Epithelial cell of esophagus (primary cell): ENCODE measurements around the gene RFWD3.

ENCODE experiments used
- DNase-seq: peaks from one replicate; pipeline ENCODE4 v3.0.0; 2010; ENCODE audit warnings: low read depth
- H3K4me3 ChIP-seq: 2 replicates; pipeline ENCODE4 v1.5.1; 2011; ENCODE audit warnings: mild to moderate bottlenecking, low read length, control low read depth
- TF ChIP-seq, protein P1 (sequence below): IDR thresholded peaks from 2 replicates; pipeline ENCODE4 v1.5.1; 2011; ENCODE audit warnings: low read depth, mild to moderate bottlenecking, low read length, control low read depth, inconsistent platforms; ENCODE audit not compliant: insufficient read depth; ENCODE audit errors: missing control alignments

RFWD3 gene

DNA sequence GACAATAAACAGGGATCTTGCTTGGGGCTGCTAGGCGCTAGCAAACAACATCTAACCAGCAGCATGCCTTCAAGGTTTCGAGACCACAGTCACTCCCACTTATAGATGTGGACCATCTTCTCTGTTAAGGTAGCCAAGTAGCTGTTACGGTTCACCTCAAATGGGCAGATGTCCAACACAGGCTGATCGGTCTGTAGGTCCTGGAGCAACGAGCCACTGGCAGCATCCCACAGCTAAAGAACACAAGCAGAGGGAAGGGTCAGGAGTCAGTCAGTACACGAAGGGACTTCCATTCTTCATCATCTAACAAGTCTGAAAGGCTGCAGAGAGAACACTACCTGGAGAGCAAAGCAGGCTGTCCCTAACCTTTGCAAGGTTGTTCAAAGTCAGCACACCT lies 42.8 kb downstream of the RFWD3 start:
- no peak for DNase-seq
- TF ChIP-seq, protein P1, sequence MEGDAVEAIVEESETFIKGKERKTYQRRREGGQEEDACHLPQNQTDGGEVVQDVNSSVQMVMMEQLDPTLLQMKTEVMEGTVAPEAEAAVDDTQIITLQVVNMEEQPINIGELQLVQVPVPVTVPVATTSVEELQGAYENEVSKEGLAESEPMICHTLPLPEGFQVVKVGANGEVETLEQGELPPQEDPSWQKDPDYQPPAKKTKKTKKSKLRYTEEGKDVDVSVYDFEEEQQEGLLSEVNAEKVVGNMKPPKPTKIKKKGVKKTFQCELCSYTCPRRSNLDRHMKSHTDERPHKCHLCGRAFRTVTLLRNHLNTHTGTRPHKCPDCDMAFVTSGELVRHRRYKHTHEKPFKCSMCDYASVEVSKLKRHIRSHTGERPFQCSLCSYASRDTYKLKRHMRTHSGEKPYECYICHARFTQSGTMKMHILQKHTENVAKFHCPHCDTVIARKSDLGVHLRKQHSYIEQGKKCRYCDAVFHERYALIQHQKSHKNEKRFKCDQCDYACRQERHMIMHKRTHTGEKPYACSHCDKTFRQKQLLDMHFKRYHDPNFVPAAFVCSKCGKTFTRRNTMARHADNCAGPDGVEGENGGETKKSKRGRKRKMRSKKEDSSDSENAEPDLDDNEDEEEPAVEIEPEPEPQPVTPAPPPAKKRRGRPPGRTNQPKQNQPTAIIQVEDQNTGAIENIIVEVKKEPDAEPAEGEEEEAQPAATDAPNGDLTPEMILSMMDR = no peak
- no peak overlapping the region for H3K4me3 ChIP-seq

- TF ChIP-seq, protein P1 = peak; percentile 65
- DNase-seq = peak; percentile 63
- no peak overlapping the region for H3K4me3 ChIP-seq
Observed at GRCh38 chr16:74623214-74623838, 43.4 kb downstream of the RFWD3 start.

DNA sequence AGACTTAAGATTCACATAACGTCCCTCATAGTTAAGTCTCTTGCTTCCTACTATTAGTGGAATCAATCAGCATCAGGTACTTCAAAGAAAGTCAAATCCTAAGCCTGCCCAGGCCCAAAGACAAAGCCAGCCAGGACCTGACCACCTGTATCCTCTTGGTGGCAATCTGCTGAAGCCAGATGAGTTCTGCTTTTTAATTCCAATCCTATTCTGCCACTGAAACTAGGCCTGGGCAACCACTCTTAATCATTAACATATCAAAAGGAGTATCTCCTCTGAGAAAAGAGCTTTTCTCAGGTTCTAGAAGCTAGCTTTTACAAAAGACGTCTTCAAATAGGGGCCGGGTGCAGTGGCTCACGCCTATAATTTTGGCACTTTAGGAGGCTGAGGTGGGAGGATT lies 44.7 kb downstream of the RFWD3 start:
- TF ChIP-seq, protein P1 = no peak
- DNase-seq = no peak
- no peak overlapping the region for H3K4me3 ChIP-seq

DNA sequence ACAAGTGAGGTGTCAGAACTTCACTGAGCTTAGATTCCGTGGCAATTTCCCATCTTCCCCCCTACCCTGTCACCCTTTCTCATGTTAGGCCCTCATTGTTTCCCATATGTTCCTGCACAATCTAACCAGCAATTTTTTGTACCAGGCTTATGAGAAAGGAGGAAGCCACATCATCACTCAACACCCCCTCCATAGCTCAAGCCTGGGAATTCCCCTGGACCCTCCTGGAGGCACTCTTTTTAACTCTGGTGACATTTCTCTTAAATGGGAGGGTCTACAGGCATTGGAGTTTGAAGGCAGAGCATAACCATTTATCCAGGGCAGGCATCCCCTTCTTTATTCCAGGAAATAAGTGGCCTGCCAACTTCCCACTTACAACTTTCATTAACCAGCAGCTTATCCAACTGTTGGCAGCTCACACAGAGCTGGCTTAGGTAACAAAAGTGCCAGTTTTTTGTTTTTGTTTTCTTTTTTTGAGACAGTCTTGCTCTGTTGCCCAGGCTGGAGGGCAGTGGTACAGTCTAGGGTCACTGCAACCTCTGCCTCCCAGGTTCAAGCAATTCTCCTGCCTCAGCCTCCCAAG lies 49.4 kb downstream of the RFWD3 start:
- DNase-seq = no peak
- TF ChIP-seq, protein P1 = no peak
- H3K4me3 ChIP-seq = no peak overlapping the region

- H3K4me3 ChIP-seq = no peak overlapping the region
- no peak for DNase-seq
- TF ChIP-seq, protein P1 = no peak
Observed at GRCh38 chr16:74611721-74612120, 55.0 kb downstream of the RFWD3 start.

DNA sequence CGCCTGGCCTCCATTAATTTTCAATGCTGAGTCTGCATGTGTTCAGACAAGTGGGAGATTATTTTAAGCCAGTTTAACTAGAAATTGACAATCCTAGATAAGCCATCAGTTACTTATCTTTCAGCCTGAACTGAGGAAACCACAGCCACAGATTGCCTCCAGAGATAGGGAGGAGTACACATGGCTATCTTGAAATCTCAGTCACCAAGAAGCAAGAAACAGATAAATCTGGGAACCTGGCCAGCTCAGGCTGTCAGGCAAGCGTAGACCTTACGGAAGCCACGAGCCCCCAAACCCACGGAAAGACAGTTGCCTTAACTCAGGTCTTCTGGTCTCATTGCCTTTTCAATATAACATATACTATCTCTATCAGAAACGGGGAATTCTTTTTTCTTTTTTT lies 57.7 kb downstream of the RFWD3 start:
- no peak for DNase-seq
- no peak overlapping the region for H3K4me3 ChIP-seq
- TF ChIP-seq, protein P1 = no peak

GRCh38 chr16:74608381-74608780 lies 58.3 kb downstream of the RFWD3 start:
- TF ChIP-seq, protein P1 = no peak
- DNase-seq = no peak
- no peak overlapping the region for H3K4me3 ChIP-seq
